HepG2 (cell line): ENCODE data around the gene GART. TPM values are rescaled to one million over a fixed set of nuclear protein-coding genes. Genes with fewer than 3 reads are reported as not detected.

Source experiments
- GATAD1 ChIP-seq: IDR thresholded peaks from 2 replicates; pipeline ENCODE4 v1.6.1; 2016; ENCODE audit warnings: missing genetic modification reagents, missing compliant biosample characterization
- MBD4 ChIP-seq: IDR thresholded peaks from 2 replicates; pipeline ENCODE4 v1.6.1; 2012; ENCODE audit warnings: low read length, inconsistent platforms, borderline replicate concordance
- MIXL1 ChIP-seq: IDR thresholded peaks from 2 replicates; pipeline ENCODE4 v1.6.1; 2016
- SNAI1 ChIP-seq: sonication (generic); formaldehyde crosslinking; IDR thresholded peaks from 2 replicates; pipeline ENCODE4 v1.5.0; 2020; ENCODE audit warnings: mild to moderate bottlenecking, missing genetic modification reagents, borderline replicate concordance
- SOX13 ChIP-seq, 3 experiments: fragments of 450-650 bp in 1 of 3; sonication (generic) in 1 of 3; formaldehyde crosslinking in 1 of 3; IDR thresholded peaks in 2 of 3; conservative IDR thresholded peaks in 1 of 3; 2 replicates each; pipeline versions ENCODE4 v1.5.0 to v1.6.1; 2016 to 2020; ENCODE audit warnings: antibody characterized with exemption in 1 of 3, mild to moderate bottlenecking in 1 of 3, missing compliant biosample characterization in 1 of 3, missing genetic modification reagents in 1 of 3, moderate library complexity in 1 of 3
- YEATS4 ChIP-seq: sonication (generic); formaldehyde crosslinking; IDR thresholded peaks from 2 replicates; pipeline ENCODE4 v1.4.0; 2020; ENCODE audit warnings: missing genetic modification reagents, borderline replicate concordance
- ZNF382 ChIP-seq: sonication (generic); formaldehyde crosslinking; IDR thresholded peaks from 2 replicates; pipeline ENCODE4 v1.5.0; 2020; ENCODE audit warnings: missing genetic modification reagents, mild to moderate bottlenecking, borderline replicate concordance
- ZNF605 ChIP-seq: sonication (generic); formaldehyde crosslinking; IDR thresholded peaks from 2 replicates; pipeline ENCODE4 v1.8.0; 2022; ENCODE audit warnings: mild to moderate bottlenecking, missing genetic modification reagents
- polyA plus RNA-seq, 8 experiments: library from polyadenylated mRNA; depleted of rRNA in 3 of 8; stranded (reverse) in 7 of 8; unstranded in 1 of 8; fragments of >200 nt; fragmentation: Illumina TruSeq in 4 of 8; extraction: Trizol in 4 of 8; gene quantifications; 2 replicates each; pipeline versions ENCODE4 v1.2.1 to v1.2.3, GENCODE V29; 2011 to 2016; ENCODE audit warnings: low read depth in 4 of 8, missing spikeins in 1 of 8, mixed read lengths in 1 of 8; ENCODE audit not compliant: insufficient read depth in 1 of 8
- total RNA-seq, 5 experiments: library from RNA; depleted of rRNA; stranded (reverse); fragments of >200 nt; fragmentation: Illumina TruSeq; extraction: Trizol; gene quantifications; 2 replicates each; pipeline ENCODE4 v1.2.3, GENCODE V29; 2016; ENCODE audit warnings: low read depth in 1 of 5
- TF ChIP-seq, protein P1 (sequence below): sonication (generic); formaldehyde crosslinking; conservative IDR thresholded peaks from 2 replicates; pipeline ENCODE4 v1.8.1; 2023; ENCODE audit warnings: missing genetic modification reagents
- TF ChIP-seq, protein P2 (sequence below): sonication (generic); formaldehyde crosslinking; IDR thresholded peaks from 2 replicates; pipeline ENCODE4 v1.4.0; 2020; ENCODE audit warnings: missing genetic modification reagents

The GART gene
- total and polyA plus RNA-seq, 2 of the 13 experiments (the other 11 are each of a cell fraction or from before 2014, with no cell fraction given) = 17.9 to 109 TPM

DNA sequence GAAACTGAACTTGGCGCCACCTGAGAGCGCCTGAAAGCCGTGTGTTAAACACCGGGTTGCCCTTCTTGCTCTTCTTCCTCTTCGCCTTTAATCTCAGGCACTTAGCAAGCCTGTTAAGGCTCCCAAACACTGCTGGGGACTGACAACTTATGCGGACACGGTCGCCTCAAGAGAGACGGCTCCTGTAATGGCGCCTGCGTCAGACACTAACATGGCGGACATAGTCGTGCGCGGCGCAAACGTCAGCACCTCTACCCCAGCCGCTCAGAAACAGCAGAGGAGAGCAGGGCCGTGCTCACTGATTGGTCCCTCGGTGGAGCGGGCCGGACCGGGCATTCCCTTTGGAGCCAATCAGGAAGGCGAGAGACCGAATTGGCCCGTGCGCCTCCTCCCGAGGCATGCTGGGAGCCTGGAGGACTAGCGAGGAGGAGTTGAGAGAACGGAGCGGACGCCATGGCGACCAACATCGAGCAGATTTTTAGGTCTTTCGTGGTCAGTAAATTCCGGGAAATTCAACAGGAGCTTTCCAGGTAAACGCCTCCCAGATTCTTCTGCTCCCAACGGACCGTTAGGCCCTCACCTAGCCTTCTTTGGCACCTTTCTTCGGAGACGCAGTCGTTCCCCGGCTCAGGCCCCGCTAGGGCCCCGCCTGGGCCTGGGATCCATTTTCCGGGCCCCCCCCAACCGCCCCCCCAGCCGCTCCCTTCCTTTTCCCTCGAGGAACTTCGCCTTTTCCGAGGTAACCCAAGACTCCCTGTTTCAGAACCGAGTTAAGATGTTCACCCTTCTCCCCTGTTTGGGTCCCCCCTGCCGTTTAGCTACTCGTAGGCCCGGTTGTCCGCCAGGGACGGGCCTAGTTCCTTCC is 955 bp upstream of the GART start, which contains the start of gene SON (continued):
- TF ChIP-seq SNAI1 (no peak), GATAD1 (CRISPR knock-in tag) (peak; percentile 88), MBD4 (no peak), ZNF382 (CRISPR knock-in tag) (no peak), YEATS4 (CRISPR knock-in tag) (peak; percentile 94), SOX13 (IDR thresholded peaks at IDR 0.05) (no peak), SOX13 (CRISPR knock-in tag; conservative IDR thresholded peaks at IDR 0.05 in 1 of 2, IDR thresholded peaks at IDR 0.05 in 1 of 2) (0 out of 4 replicates have a peak, but pooled peaks of 1 of the 2 experiments have one; percentile 4), MIXL1 (no peak; the same call in 1 of the 2 replicates), ZNF605 (CRISPR knock-in tag) (no peak)
- TF ChIP-seq, protein P1, sequence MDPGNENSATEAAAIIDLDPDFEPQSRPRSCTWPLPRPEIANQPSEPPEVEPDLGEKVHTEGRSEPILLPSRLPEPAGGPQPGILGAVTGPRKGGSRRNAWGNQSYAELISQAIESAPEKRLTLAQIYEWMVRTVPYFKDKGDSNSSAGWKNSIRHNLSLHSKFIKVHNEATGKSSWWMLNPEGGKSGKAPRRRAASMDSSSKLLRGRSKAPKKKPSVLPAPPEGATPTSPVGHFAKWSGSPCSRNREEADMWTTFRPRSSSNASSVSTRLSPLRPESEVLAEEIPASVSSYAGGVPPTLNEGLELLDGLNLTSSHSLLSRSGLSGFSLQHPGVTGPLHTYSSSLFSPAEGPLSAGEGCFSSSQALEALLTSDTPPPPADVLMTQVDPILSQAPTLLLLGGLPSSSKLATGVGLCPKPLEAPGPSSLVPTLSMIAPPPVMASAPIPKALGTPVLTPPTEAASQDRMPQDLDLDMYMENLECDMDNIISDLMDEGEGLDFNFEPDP (CRISPR knock-in tag) = 0 out of 2 replicates have a peak, but pooled peaks have one; percentile 18
- TF ChIP-seq, protein P2, sequence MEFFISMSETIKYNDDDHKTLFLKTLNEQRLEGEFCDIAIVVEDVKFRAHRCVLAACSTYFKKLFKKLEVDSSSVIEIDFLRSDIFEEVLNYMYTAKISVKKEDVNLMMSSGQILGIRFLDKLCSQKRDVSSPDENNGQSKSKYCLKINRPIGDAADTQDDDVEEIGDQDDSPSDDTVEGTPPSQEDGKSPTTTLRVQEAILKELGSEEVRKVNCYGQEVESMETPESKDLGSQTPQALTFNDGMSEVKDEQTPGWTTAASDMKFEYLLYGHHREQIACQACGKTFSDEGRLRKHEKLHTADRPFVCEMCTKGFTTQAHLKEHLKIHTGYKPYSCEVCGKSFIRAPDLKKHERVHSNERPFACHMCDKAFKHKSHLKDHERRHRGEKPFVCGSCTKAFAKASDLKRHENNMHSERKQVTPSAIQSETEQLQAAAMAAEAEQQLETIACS (CRISPR knock-in tag) = peak; percentile 26; the same call in 1 of the 2 replicates
